GM21367 (cell line): Measurements from ENCODE around the gene AP1G1.
"Not testable (repeated sequence)": the region's sequence is repeated elsewhere in the genome, so short reads cannot be mapped to it uniquely, and the experiment has no call there.

Experiments
- ATAC-seq: cut with Tn5 transposase; IDR thresholded peaks from one replicate; pipeline ENCODE4 v1.9.1; 2021; ENCODE audit not compliant: unreplicated experiment

Gene AP1G1

DNA sequence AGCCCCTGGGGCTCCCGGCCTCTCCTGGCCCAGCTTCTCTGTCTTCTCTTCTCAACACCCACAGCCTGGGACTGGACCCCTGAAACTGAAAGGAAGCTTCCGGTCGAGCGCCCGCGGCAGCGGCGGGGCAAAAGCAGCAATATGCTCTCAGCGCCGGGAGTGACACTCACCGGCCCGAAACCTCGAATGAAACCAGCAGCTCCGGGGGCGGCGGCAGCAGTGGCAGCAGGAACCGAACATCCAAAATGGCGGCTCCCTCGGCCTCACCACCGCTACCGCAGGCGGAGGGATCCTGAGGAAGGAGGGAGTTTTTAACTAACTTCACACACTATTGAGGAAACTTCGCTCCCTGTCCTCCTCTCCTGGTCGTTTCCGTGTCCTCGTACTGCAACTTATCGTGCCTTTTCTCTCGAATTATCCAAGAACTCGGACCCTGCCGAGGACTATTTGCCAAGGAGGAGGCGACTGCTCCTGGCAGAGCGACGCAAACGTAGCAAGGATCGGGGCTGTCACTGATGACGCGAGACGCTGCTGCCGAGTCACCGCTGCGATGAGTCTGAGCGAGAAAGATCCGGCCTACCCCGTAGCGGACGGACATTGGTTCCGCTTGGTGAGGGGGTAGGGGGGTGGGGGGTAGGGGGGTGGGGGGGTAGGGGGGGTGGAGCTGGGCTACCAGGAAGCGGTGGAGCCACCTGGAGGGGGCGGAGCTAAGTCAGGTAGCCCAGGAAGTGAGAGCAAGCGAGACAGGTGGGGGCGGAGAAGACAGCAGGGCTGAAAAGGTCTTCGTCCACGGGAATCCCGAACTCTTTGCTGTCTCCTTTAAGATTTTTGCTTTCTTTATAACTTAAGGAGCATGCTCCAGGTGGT lies at the start of gene AP1G1:
Gene AP1G1, minus strand, starts transcription at position 242 of the 867 bp plus-strand sequence. CDS start 19,355 bp downstream, outside the sequence.
- ATAC-seq: peak; percentile 59

DNA sequence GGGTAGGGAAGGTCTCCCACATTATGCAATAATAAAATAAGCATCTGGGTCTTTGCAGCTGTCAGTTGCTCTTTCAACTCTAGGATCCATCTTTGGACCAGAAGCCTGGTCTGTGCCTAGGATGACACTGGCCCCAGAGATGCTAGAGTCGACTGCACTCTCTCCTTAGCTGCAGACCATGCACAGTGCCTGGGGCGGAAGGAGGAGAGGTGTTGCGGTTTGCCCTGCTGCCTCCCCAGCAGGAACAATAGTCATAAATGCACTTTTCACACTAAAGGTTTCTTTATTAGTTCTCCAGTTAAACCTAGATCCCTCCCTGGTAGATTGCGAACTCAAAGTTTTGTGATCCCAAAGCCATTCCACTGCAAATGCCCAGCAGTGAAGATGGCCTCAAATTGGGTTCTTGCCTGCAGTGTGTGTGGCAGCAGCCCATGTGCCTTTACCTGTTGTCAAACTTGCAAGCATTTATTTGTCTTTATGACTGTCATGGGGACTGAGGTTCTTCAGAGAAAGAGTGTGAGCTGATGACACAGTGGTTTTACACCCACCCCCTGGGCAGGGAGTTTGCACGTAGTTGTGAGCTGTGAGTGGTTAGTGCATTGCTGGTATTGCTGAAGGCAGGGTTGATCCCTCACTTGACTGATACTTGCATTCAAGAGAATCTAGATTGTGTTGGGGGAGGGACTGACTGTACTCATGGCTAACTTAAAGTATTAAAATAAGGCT lies 47.5 kb upstream of the AP1G1 start:
- no peak for ATAC-seq

DNA sequence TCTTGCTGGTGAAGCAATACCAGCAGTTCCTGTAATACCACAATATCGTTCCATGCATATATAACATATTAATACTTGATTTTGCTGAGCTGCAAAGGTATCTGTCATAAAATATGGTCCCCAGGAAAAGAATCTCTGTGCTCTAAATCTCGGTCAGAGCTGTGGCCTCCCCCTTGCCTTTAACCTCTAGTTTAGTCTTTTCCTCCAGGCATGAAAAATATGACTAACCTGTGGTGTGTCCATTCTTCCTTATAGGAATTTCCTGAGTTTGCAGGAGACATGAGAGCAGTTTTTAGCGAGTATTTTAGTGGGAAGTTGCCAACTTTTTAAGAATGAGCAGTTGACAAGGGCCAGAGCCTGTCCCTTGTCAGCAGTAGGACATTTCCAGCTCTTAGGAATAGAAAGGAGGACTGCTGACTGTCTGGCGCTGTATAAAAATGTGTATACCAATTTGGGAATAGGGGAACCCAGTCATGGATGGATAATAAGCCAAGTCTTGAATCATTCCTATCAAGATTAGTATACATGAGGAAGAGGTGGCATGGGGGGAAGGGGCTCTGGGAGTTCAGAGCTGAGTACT lies 45.8 kb upstream of the AP1G1 start:
- ATAC-seq: no peak

DNA sequence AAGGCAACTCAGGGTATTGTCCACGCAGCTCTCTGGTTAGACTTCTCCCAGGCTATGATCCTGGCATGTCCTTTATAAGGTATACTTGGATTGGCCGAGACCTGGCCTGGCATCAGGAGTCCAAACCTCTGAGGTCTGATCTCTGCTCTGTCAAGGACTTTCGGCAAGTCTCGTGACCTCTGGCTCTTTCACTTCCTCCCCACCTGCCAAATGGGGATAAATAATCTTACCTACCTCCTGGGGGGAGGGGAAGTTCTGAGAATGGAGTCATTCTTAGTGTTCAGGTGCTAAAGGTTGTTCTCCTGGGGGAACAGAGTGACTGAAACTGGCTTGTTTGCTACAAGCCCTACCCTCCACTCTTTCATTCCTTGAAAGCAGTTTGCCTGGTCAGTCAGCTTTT lies 44.8 kb upstream of the AP1G1 start:
- ATAC-seq: peak; percentile 55

DNA sequence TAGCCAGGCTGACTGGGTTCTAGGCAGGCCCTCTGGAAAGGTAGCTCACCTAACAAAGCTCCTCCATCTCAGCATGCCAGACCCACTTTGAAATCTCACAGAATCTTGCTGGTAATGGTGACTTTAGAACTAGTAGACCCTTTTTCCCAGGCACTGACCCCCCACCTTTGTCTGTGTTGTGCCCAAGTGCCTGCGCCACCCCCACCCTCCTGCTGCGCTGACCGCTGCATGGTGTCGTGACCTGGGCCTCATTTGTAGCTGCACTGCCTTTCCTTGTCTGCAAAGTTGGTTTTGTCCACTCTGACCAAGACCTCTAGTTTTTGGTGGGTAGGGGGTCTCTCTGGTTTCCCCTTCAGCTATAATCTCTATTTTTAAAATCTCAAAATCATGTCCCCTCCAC lies 43.9 kb upstream of the AP1G1 start:
- ATAC-seq: no peak

DNA sequence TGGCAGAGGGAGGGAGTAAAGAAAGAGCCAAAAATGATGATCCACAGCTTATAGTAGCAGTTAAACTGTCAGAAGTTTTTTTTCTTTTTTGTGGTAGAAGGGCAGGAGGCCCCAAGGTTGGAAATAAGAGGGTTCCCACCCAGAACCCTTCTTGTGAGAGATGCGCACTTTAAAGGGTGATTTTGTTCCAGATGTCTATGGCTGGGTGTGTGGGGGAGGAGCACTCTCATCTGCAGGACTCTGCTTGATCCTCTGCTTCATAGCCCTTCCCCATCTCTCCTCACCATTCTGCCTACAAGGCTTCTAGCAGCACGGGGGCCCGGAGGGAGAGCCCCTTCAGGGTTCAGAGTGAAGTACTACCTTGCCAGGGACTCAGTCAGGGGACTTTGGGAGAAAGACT lies 43.5 kb upstream of the AP1G1 start:
- no peak for ATAC-seq

DNA sequence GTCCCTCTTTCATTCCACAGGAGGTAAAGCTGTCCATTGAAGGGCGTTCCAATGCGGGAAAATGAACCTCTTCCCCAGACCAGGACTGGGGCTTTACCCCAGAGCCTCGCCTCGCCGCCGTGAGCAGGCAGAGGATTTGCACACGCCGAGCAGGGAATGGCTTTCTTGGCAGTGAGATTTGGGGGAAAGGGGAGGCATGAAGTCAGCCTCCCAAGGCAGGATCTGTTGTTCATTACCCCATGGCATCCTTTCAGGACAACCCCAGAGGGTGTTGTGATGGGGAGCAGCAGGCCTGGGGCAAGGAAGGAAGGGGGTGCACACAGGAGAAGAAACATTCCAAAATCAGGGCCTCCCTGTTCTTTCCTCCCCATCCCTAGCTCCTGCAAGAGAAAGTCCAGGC lies 43.1 kb upstream of the AP1G1 start:
- ATAC-seq: no peak

DNA sequence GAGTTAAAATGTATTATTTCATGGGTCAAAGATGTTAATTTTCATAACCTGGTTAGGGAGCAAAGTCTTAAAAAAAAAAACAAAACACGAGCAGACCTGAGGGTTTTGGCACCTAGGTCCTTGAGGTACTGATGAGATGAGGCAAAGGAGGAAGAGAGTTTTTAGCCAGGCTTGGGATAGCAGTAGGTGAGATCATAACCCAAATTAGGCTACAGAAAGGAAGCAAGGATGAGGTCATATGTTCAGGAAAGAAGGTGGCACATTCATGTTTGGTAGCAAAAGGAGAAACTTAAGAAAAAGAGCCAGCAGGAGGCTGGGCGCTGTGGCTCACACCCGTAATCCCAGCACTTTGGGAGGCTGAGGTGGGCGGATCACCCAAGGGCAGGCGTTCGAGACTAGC lies 40.0 kb upstream of the AP1G1 start:
- ATAC-seq: no peak

DNA sequence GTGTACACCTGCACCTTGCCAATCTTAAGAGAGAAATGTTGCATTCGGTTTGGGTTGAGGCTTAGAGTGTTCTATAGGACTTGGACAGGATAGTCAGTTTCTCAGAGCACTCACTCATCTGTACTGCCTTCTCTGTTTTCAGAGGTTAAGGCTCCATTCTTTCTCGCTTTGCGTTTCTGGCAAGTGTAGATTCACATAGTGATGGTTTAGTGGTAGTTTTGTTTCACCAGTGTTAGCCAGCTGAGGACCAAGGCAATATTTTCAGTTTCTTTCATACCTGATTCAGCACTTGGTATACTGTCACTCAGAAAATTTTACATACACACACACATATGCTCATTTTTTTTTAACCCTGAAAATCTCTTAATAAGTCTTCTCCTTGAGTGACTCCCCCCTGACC lies 38.5 kb upstream of the AP1G1 start:
- no peak for ATAC-seq

DNA sequence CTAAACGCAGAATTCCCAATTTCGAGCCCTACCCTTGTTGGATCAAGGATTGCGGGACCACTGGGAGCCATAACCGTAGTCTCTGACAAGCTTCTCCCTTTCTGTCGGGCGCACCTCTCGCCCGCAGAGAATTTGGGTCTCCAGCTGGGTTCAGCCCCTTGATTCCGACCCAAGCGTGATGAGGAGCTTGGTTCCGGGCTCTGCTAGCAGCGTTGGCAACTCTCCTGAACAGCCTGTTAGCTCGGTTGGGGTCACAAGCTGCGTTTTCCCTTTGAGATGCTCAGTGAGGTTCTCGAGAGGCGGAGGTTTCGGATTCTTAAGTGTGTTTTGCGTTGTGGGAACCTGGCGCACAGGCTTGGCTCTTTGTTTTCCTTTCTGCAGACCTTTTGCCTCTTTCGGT lies 37.8 kb upstream of the AP1G1 start:
- no peak for ATAC-seq

DNA sequence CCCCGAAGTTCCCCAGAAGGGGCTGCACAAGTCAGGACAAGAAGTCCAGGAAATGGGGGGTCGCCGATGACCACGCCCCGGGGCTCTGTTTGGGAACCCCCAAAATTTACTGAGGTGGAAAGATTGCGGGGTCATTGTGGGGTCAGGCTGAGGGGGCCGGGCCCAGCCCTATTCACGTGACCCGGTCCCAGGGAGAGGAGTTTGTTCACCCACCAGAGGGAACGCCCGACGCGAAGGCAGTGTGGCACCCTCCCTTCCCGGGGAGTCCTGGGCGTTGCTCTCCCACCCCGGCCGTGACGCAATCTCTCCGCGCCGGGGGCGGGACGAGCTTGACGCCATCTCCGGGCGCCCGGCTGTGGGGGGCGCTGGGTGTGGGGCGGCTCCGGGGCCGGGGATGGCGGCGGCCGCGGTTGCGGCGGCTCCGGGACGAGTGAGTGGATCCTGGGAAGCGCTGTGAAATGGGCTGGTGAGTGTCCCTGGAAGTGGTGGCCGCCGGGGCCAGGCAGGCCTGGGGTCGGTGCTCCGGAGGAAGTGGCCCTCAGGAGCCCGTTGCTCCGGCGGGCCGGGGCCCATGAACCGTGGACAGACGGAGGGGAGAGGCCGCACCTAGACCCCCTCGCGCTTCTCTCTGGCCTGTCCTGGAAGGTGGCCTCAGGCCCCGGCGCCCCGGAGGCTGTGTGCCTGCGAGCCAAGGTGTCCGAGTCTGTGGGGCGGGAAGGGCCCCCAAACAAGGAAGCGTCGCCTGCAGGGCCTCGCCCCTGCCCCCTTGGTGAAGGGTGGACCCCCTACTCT lies 37.2 kb upstream of the AP1G1 start, which contains the start of gene ATXN1L:
Gene ATXN1L, plus strand, starts transcription at position 338 of the 792 bp plus-strand sequence. CDS start 3,765 bp downstream, outside the sequence.
- peak; percentile 65 for ATAC-seq

DNA sequence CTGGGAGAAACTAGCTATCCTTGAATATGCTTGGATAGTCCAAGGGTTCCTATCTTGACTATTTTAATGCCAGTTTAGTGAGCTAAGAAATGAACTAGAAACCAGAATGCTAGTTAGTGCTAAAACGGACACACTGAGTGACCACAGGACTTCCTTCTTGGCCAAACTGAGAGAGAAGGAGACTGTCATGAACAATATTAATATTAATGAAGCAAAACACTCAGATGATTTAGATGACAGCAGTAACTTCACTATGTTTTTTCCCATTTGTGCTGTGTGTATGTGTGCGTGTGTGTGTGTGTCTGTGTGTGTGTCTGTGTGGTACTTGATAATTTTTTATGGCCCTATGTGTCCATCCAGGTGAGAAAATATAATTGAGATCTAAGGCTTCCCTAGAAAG lies 34.9 kb upstream of the AP1G1 start:
- no peak for ATAC-seq

DNA sequence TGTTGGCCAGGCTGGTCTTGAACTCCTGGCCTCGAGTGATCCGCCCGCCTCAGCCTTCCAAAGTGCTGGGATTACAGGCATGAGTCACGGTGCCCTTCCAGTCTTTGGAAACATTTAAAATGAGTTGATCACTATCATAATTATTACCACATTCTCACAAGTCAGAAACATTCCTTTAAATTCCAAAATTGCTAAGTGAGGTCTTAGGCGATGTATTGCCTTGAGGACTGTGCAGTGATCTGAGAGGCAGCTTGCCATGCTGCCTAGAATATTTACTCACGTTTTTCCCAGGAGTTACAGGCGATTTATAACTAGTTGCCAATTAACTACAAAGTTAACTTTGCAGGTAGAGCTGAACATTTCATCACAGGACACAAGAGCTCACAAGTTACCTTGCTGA lies 31.4 kb upstream of the AP1G1 start:
- ATAC-seq: no peak

DNA sequence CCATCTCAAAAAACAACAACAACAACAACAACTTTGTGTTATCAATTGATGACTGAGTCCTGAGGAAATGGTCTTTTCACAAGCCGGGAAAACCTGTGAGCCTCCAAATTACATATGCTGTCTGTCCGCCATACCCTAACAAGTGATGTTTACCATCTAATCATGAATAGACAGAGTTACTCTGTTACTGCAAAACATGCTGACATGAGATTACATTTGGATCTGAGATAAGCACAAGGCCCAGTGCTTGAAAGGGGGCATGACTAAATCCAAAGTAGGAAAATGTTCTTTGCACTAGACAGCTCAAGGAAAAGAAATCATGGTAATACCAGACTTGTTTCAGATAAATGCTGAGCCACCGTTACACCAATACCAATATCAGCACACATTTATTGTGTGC lies 28.5 kb upstream of the AP1G1 start:
- ATAC-seq: no peak

DNA sequence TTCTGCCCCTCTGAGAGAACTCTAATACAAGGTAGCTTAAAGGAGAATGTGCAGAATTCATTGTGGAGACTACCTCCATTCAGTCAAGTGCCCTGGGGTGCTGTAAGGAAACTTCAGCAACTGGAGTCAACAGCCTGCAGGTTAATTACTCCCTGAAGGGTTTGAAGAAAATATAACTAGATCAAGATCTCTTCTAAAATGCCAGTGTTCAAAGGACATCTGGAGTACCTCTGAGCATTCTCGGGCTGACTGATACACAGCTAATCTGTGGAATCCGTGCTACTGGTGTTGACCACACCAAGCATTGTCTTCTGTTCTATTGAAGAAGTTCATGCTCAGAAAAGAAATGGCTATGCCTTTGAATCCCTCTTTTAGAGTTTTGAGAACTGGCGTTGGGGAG lies 25.7 kb upstream of the AP1G1 start:
- no peak for ATAC-seq

DNA sequence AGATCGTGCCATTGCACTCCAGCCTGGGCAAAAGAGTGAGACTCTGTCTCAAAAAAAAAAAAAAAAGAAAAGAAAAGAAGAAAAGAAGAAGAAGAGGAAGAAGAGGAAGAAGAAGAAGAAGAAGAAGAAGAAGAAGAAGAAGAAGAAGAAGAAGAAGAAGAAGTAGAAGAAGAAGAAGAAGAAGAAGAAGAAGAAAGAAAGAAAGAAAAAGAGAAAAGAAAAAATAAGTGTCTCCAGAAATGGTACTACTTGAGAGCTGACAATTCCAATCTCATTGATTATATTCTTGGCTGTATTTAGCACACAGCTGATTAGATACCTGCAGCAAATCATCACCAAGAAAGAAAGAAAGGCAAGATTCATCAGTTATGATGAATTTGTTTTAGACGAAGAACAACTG lies 23.5 kb upstream of the AP1G1 start:
- not testable (repeated sequence) for ATAC-seq

DNA sequence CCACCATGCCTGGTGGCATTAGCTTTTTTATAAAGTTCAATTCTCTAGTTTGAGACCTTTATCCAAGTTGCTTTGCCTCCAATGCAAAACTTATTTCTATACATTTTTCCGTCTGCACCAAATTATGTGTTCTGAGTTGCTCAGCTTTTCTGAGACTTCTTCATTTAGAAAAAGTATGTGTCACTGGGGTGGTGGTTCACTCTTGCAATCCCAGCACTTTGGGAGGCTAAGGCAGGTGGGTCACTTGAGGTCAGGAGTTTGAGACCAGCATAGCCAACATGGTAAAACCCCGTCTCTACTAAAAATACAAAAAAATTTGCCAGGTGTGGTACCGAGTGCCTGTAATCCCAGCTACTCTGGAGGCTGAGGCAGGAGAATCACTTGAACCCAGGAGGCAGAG lies 23.1 kb upstream of the AP1G1 start:
- ATAC-seq: not testable (repeated sequence)

DNA sequence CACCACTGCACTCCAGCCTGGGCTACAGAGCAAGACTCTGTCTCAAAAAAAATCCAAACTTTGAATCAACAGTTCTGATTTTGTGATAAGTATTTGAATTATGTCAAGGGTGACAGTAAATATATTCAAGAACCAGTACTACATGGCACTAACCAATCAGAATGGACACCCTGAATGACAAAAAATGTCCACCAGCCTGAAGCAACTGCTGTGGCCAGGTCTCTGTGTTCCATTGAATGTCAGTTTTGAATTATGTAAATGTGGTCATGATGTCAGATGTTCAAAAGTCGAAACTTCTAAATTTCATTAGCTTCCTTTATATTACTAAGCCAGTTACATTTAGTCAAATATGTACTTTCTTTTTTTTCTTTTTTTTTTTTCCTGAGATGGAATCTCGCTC lies 21.7 kb upstream of the AP1G1 start:
- no peak for ATAC-seq

DNA sequence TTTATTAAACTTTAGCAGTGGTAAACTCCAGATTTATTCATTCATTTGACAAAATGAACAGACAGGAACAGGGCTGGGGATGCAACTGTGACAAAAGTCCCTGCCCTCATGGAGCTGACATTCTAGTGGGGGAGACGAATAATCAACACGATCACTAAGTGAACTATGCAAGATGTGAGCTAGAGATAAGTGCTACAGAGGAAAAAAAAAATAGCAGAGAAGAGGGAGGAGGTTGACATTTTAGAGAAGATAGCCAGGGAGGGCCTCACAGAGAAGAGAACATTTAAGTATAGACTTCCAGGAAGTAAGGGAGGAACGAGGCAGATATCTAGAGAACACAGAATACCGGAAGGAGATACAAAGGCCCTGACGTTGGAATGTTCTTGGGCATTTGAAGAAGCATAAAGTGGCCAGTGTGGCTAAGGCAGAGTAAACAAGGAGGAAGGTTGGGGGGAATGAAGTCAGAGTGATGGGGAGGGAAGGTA lies 17.9 kb upstream of the AP1G1 start:
- no peak for ATAC-seq

DNA sequence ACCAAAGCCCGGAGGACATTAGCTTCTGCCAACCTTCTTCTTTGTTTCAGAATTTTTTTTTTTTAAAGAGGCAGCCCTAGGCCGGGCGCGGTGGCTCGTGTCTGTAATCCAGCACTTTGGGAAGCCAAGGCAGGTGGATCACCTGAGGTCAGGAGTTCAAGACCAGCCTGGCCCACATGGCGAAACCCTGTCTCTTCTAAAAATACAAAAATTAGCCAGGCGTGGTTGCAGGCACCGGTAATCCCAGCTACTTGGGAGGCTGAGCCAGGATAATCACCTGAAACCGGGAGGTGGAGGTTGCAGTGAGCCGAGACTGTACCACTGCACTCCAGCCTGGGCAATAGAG lies 8.5 kb upstream of the AP1G1 start:
- peak; percentile 10 for ATAC-seq

DNA sequence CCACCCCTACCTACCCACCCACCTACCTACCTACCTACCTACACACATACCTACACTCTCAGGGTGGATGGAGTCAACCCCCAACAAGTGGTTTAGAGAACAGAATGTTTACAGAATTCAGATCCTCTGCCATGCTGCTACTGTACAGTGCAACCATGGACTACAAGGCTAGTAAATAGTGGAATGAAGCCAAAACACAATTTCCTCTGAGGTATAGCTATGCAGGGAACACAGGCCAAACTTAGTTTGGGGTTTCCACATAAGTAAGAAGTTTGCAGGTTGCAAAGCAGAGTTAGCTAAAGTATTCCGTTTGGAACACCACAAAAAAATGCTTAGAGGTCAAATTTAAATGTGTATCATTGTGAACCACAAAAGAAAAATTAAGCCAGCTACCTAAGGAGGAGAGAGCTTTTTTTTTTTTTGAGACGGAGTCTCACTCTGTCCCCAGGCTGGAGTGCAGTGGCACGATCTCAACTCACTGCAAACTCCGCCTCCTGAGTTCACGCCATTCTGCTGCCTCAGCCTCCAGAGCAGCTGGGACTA lies 2.7 kb upstream of the AP1G1 start:
- no peak for ATAC-seq
